Caco-2 (cell line): ENCODE data around the gene UTP14A. TPM values are rescaled to one million over a fixed set of nuclear protein-coding genes. Genes with fewer than 3 reads are reported as not detected.

Experiments
- BruUV-seq: library from RNA; stranded (reverse); fragments of 400-500 nt; replicated peaks from 2 replicates; lab custom pipeline; 2021; lab: Mats Ljungman, UMichigan
- CTCF ChIA-PET: fragments of 300-600 bp; sonication (Branson Sonifier 250); formaldehyde crosslinking; loops from one replicate; lab custom pipeline; 2022; ENCODE audit warnings: antibody characterized with exemption; lab: Charles Lee
- POLR2A ChIA-PET: fragments of 300-600 bp; sonication (Branson Sonifier 250); formaldehyde crosslinking; loops from one replicate; lab custom pipeline; 2022; ENCODE audit warnings: antibody characterized with exemption; lab: Charles Lee
- DNase-seq, 2 experiments: peaks; one replicate each; pipeline versions ENCODE4 v3.0.0 to v3.0.0-alpha.2; 2020 to 2022
- H3K27me3 ChIP-seq: replicated peaks from 2 replicates; pipeline ENCODE4 v1.6.0; 2011; ENCODE audit warnings: low read length; ENCODE audit not compliant: control insufficient read depth, insufficient read depth
- H3K36me3 ChIP-seq: 2 replicates; pipeline ENCODE4 v1.5.1; 2011; ENCODE audit warnings: low read length; ENCODE audit not compliant: control insufficient read depth, insufficient read depth
- H3K4me1 ChIP-seq: fragments of 250-450 bp; sonication (Bioruptor Pico); 2 replicates; pipeline ENCODE4 v1.5.1; 2020; ENCODE audit warnings: mild to moderate bottlenecking
- H3K4me3 ChIP-seq: 2 replicates; pipeline ENCODE4 v1.5.1; 2011; ENCODE audit warnings: low read depth, mild to moderate bottlenecking, control low read depth, low read length
- H3K9me3 ChIP-seq: fragments of 250-450 bp; sonication (Bioruptor Pico); 2 replicates; pipeline ENCODE4 v1.5.1; 2020; ENCODE audit warnings: mild to moderate bottlenecking, moderate library complexity
- H3K27ac Mint-ChIP-seq: one replicate; pipeline ENCODE4 v1.8.0; 2022; ENCODE audit warnings: mixed read lengths; ENCODE audit not compliant: unreplicated experiment
- H3K27me3 Mint-ChIP-seq: one replicate; pipeline ENCODE4 v1.8.0; 2022; ENCODE audit warnings: mixed read lengths; ENCODE audit not compliant: insufficient read depth, unreplicated experiment
- H3K36me3 Mint-ChIP-seq: one replicate; pipeline ENCODE4 v1.8.0; 2022; ENCODE audit warnings: mild to moderate bottlenecking, mixed read lengths; ENCODE audit not compliant: insufficient read depth, unreplicated experiment
- H3K4me1 Mint-ChIP-seq: one replicate; pipeline ENCODE4 v1.8.0; 2022; ENCODE audit warnings: low read depth, mixed read lengths; ENCODE audit not compliant: unreplicated experiment
- H3K4me3 Mint-ChIP-seq: one replicate; pipeline ENCODE4 v1.8.0; 2022; ENCODE audit warnings: mild to moderate bottlenecking, moderate library complexity, mixed read lengths; ENCODE audit not compliant: unreplicated experiment
- H3K9me3 Mint-ChIP-seq: one replicate; pipeline ENCODE4 v1.8.0; 2022; ENCODE audit warnings: mixed read lengths; ENCODE audit not compliant: unreplicated experiment
- intact Hi-C: fragments of 100-400 bp; cut with micrococcal nuclease; formaldehyde crosslinking; loops from one replicate; pipeline ENCODE4 v1.10.0; 2022; ENCODE audit not compliant: unreplicated experiment
- total RNA-seq: library from RNA; stranded (reverse); gene quantifications from 2 replicates; pipeline ENCODE4 v1.2.3, GENCODE V29; 2022
- TF ChIP-seq, protein P1 (sequence below), 2 experiments: fragments of 200-600 bp in 1 of 2; IDR thresholded peaks; 1 replicate in 1 of 2; 2 replicates in 1 of 2; pipeline versions ENCODE4 v1.5.1 to v1.8.0; 2011 to 2022; ENCODE audit warnings: antibody characterized with exemption in 1 of 2, control low read depth in 1 of 2, inconsistent platforms in 1 of 2, low read depth in 1 of 2, low read length in 1 of 2, mild to moderate bottlenecking in 1 of 2, moderate library complexity in 1 of 2; ENCODE audit not compliant: insufficient read depth in 1 of 2, severe bottlenecking in 1 of 2, unreplicated experiment in 1 of 2

The UTP14A gene
- total RNA-seq, 1 experiment from 2014 or later, result 24.6 TPM

DNA sequence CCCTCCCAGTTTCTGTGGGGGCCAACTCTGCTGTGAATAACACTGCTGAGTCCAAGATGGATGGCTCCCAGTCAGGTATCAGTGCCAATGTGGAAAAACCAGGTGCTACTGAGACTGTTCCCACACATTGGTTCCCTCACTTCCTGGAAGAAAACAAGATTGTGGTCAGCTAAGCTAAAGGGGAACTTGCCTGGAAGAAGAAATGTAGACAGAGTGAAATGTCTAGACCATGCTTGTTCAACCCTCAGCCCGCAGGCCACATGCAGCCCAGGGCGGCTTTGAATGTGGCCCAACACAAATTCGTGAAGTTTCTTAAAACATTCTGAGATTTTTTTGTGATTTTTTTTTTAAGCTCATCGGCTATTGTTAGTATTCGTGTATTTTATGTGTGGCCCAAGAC lies 28.6 kb upstream of the UTP14A start:
- POLR2A ChIA-PET, result no interaction called here

GRCh38 chrX:129900054-129900453 lies 5.9 kb upstream of the UTP14A start:
- Mint-ChIP-seq H3K9me3 (no peaks in the 10 kb centered on the region), H3K27me3 (no peaks in the 10 kb centered on the region), H3K36me3 (no peaks in the 10 kb centered on the region), H3K4me1 (no peaks in the 10 kb centered on the region), H3K27ac (no peak overlapping the region), H3K4me3 (no peak overlapping the region)
- no TSS peak for BruUV-seq
- no peak for DNase-seq
- H3K36me3 ChIP-seq, result no peaks in the 10 kb centered on the region
- H3K4me3 ChIP-seq, result no peak overlapping the region
- ChIA-PET POLR2A (no interaction called here), CTCF (no interaction called here)
- H3K4me1 ChIP-seq, result no peaks in the 10 kb centered on the region
- H3K27me3 ChIP-seq, result no peaks in the 10 kb centered on the region
- intact Hi-C loops, result loop anchor here (10.0 kb wide), 1 partner anchor 295 kb away; no protein-coding TSS in a partner anchor
- H3K9me3 ChIP-seq, result no peaks in the 10 kb centered on the region
- TF ChIP-seq, protein P1, sequence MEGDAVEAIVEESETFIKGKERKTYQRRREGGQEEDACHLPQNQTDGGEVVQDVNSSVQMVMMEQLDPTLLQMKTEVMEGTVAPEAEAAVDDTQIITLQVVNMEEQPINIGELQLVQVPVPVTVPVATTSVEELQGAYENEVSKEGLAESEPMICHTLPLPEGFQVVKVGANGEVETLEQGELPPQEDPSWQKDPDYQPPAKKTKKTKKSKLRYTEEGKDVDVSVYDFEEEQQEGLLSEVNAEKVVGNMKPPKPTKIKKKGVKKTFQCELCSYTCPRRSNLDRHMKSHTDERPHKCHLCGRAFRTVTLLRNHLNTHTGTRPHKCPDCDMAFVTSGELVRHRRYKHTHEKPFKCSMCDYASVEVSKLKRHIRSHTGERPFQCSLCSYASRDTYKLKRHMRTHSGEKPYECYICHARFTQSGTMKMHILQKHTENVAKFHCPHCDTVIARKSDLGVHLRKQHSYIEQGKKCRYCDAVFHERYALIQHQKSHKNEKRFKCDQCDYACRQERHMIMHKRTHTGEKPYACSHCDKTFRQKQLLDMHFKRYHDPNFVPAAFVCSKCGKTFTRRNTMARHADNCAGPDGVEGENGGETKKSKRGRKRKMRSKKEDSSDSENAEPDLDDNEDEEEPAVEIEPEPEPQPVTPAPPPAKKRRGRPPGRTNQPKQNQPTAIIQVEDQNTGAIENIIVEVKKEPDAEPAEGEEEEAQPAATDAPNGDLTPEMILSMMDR (IDR thresholded peaks at IDR 0.05; ENCODE audit: insufficient read depth in 1 of 2, low read depth in 1 of 2, low read length in 1 of 2, severe bottlenecking in 1 of 2, unreplicated experiment in 1 of 2), result no peak

More for the DNA sequence above, 28.6 kb upstream of the UTP14A start:
- Mint-ChIP-seq H3K27ac (peak overlapping the region; percentile 59), H3K4me1 (peaks cover 6% of the 10 kb centered on the region), H3K9me3 (no peaks in the 10 kb centered on the region), H3K36me3 (no peaks in the 10 kb centered on the region), H3K4me3 (no peak overlapping the region), H3K27me3 (no peaks in the 10 kb centered on the region)
- Histone ChIP-seq H3K27me3 (no peaks in the 10 kb centered on the region), H3K9me3 (no peaks in the 10 kb centered on the region), H3K36me3 (no peaks in the 10 kb centered on the region), H3K4me1 (peaks cover 10% of the 10 kb centered on the region), H3K4me3 (no peak overlapping the region)
- TF ChIP-seq, protein P1 (IDR thresholded peaks at IDR 0.05; ENCODE audit: insufficient read depth in 1 of 2, low read depth in 1 of 2, low read length in 1 of 2, severe bottlenecking in 1 of 2, unreplicated experiment in 1 of 2), result no peak
- no peak for DNase-seq
- BruUV-seq, result no TSS peak
- CTCF ChIA-PET, result interaction anchor here (0.8 kb wide), 1 partner anchor 71 kb away, joined by 3 read pairs; no protein-coding TSS in a partner anchor
- intact Hi-C loops, result no loop called here

- Mint-ChIP-seq H3K4me3 (no peak overlapping the region), H3K27ac (no peak overlapping the region), H3K36me3 (peaks cover 50% of the 10 kb centered on the region), H3K9me3 (no peaks in the 10 kb centered on the region), H3K4me1 (no peaks in the 10 kb centered on the region), H3K27me3 (no peaks in the 10 kb centered on the region)
- DNase-seq, result no peak
- ChIA-PET CTCF (no interaction called here), POLR2A (no interaction called here)
- Histone ChIP-seq H3K4me1 (no peaks in the 10 kb centered on the region), H3K9me3 (no peaks in the 10 kb centered on the region), H3K4me3 (no peak overlapping the region), H3K36me3 (no peaks in the 10 kb centered on the region; the same call in 1 of the 2 replicates), H3K27me3 (no peaks in the 10 kb centered on the region)
- intact Hi-C loops, result loop anchor here (5.0 to 10.0 kb wide), 2 partner anchors 66 to 304 kb away; partner anchors contain the start of gene ZDHHC9
- TF ChIP-seq, protein P1 (IDR thresholded peaks at IDR 0.05; ENCODE audit: insufficient read depth in 1 of 2, low read depth in 1 of 2, low read length in 1 of 2, severe bottlenecking in 1 of 2, unreplicated experiment in 1 of 2), result no peak
- no TSS peak for BruUV-seq
Observed at GRCh38 chrX:129908636-129909035, 2.7 kb downstream of the UTP14A start.
